Skin epidermis (tissue), 12 donors: ENCODE results near the gene SFXN5.

Source experiments
- H3K27ac ChIP-seq, 21 experiments: fragments of 200-600 bp; sonication (generic) in 11 of 21; one replicate each; pipeline ENCODE4 v1.5.0; 2020; ENCODE audit warnings: mild to moderate bottlenecking in 3 of 21, inconsistent platforms in 2 of 21, moderate library complexity in 2 of 21
- H3K4me3 ChIP-seq, 7 experiments: fragments of 200-600 bp; sonication (generic) in 2 of 7; one replicate each; pipeline ENCODE4 v1.5.0; 2020; ENCODE audit warnings: inconsistent platforms in 2 of 7, mild to moderate bottlenecking in 2 of 7, moderate library complexity in 1 of 7

SFXN5 gene

GRCh38 chr2:72950558-72951255 lies 120.8 kb downstream of the SFXN5 start:
- H3K4me3 ChIP-seq, result no peak overlapping the region
- no peak overlapping the region for H3K27ac ChIP-seq

GRCh38 chr2:72949642-72950041 lies 121.9 kb downstream of the SFXN5 start:
- no peak overlapping the region for H3K4me3 ChIP-seq
- no peak overlapping the region for H3K27ac ChIP-seq

DNA sequence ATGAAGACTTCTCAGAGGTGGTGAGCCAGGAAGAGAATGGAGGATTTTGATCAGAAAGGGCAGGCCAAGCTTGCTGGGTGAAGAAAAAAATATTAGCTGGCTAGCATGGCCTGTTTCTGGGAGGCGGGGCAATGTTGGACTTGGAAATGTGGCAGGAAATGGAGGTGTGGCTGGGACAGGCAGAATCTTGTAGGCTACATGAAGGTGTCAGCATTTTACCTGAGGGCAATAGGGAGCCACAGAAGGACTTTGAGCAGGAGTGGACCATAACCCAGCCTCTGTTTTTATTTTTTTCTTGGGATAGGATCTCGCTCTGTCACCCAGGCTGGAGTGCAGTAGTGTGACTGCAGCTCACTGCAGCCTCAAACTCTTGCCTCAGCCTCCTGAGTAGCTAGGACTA lies 122.5 kb downstream of the SFXN5 start:
- no peak overlapping the region for H3K4me3 ChIP-seq

GRCh38 chr2:72947952-72948830 lies 123.3 kb downstream of the SFXN5 start:
- H3K27ac ChIP-seq, result no peak overlapping the region
- H3K4me3 ChIP-seq, result no peak overlapping the region

More for the DNA sequence above, 122.5 kb downstream of the SFXN5 start:
- no peak overlapping the region for H3K27ac ChIP-seq

DNA sequence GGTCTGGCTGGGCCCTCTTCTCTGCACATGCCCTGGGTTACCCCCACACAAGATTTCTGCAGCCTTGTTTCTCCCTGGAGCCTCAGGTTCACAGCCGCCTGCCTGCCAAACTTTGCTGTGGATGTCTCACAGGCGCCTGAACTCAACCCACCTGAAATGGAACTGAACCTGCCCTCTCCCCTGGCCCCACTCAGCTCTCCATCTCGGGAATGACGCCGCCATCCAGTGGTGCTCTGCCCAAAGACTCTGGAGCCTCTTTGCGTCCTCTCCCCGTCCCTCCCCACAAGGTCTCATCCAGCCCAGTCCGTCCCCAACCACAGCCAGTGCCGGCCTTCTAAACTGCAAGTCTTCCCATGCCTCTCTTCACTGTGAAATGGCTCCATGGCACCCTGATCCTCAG lies 125.0 kb downstream of the SFXN5 start:
- Histone ChIP-seq H3K4me3 (no peak overlapping the region), H3K27ac (no peak overlapping the region)

DNA sequence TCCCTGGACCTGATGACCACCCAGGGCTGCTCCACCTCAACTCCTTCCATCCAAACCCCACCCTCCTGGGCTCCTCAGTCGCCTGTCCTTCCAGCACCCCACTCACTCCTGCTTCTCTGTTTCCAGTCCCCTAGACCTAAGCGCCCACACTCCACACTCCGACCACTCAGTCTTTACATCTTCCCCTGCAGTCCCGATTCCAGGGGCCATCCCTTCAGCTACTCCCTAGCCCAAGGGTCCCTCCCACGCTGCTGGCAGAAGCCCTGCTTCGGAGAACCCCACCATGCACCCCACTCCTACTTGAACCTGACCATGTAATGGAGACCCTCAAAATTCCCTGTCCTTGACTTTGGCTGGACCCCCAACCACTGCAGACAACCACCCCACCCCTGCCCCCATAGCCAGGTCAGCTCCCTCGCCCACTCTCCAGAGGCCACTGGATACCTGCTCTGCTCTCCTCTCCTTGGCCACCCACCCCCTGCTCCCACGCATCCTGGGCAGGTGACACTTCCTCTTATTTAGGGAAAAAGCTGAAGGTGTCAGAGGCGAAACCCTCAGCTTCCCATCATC lies 126.0 kb downstream of the SFXN5 start:
- no peak overlapping the region for H3K27ac ChIP-seq
- H3K4me3 ChIP-seq, result no peak overlapping the region

DNA sequence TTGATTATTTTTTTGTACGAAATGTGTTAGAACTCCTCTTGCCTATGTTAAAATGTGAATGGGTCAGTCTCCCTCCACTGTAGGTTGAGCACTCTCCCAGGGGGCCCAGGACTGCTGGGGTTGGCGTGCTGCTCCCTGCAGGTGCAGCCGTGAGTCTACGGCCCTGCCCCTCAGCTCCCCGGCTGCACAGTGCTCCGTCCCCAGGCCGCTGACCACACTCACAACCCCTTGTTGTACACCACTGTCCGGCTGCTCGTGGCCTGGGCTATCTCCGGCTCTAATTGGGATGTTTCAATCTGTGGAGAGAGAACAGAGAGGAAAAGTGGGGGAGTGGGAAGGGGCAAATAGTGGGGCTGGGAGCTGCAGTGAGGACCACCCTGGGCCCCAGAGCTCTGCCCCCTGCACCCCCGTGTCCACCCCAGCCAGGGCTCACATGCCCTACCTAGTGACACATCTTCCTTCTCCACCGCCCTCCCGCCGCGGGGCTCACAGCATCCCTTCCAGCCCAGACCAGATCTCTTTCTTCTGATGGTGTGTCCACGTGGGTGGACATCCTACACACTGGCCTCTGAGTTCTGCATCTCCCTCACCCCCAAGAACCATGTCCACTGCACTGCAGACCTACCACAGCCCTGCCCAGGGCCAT lies 126.6 kb downstream of the SFXN5 start:
- no peak overlapping the region for H3K27ac ChIP-seq
- no peak overlapping the region for H3K4me3 ChIP-seq

DNA sequence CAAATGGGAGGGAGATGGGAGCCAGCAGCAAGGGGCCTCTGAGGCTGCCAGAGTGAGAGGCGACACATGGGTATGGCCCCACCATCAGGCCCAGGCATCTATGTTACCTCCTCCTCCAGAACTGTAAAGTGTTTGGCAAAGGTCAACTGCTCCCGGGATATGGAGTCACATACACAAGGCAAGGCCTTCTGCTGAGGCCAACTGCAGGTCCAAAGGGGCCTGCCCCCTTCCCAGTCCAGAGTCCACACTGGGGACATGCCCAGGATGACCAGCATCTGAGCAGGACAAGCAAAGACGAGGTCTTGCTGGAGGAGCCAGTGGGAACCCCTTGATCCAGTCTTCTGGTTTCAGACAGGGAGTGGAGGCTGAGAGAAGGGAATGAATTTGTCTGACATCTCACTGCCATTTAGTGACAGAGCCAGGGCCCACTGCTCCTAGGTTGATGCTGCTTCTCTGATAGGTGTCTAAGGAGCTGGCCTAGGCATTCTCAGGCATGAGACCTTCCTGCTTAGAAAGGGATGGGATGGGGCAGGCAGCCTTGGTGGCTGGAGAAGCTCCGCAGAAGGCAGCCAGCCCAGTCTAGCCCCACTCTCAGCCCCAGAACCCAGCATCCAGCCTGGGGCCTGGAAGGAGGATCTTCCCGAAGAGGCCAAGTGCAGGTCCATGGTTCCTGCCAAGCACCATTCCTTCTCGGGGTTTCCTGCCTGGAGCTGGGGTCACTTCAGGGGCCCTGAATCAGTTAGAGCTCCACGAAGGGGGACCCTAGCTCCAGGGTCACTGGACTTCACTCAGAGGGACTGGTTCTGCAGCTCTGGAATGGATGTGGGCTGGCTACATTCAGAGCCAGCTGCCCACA lies 127.7 kb downstream of the SFXN5 start:
- H3K4me3 ChIP-seq, result no peak overlapping the region
- H3K27ac ChIP-seq, result no peak overlapping the region

GRCh38 chr2:72942881-72943418 lies 128.6 kb downstream of the SFXN5 start:
- Histone ChIP-seq H3K27ac (no peak overlapping the region), H3K4me3 (no peak overlapping the region)

DNA sequence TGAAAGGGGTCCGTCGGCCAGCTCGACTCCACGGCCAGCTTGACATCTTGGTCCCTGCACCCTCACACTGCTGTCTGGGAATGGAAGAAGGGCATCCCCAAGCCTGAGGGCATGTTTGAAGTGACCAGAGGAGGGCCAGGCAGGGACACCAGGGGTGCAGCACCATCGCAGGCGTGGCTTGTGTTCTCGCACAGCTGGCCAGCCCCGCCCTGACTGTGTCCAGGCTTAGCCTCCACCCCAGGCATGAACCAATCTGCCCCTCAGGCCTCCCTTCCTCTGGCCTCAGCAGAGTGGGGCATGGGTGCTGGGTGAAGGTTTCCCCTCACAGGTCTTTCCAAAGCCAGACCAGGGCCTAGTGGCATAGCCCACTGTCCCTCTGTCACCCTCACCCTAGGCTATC lies 129.2 kb downstream of the SFXN5 start:
- H3K27ac ChIP-seq, result no peak overlapping the region
- H3K4me3 ChIP-seq, result no peak overlapping the region

DNA sequence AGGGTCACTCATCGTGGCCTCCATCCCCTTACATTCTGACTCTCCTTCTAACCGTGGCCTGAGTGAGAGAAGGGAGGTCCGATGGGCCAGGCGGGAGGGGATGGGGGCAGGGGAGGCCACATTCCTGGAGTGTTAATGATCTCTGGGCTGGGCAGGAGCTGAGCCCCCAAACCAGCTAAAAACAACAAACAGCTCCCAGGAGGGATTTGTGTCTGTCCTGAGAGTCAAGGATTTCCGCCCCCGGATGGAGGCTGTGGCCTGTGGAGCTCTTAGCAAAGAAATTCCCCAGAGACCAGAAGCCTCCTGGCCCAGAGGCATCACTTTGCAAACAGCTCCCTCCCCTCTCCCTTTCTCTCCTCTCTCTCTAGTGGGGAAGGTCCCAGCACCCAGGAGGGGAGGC lies 130.7 kb downstream of the SFXN5 start:
- H3K27ac ChIP-seq, result no peak overlapping the region
- H3K4me3 ChIP-seq, result no peak overlapping the region

- no peak overlapping the region for H3K4me3 ChIP-seq
- no peak overlapping the region for H3K27ac ChIP-seq
Measured at GRCh38 chr2:72940361-72940760, 131.2 kb downstream of the SFXN5 start.

DNA sequence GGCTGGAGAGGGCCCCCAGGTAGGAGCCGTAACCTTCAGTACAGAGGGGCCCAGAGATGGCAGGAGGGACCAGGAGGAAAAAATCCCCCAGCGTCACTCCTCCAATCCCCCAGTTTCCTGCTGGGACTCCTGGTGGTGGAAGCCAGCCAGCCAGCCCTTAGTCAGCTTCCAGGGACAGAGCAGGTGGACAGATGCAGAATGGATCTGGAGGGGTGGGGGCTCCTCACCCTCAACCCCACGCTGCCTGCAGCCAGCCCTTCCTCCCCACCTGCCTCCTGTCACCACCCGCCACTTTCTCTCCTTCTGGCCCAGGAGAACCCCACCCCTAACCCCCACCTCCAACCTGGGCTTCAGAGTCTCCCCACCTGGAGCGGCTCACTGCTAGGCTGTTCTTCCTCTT lies 133.1 kb downstream of the SFXN5 start:
- H3K27ac ChIP-seq, result no peak overlapping the region

DNA sequence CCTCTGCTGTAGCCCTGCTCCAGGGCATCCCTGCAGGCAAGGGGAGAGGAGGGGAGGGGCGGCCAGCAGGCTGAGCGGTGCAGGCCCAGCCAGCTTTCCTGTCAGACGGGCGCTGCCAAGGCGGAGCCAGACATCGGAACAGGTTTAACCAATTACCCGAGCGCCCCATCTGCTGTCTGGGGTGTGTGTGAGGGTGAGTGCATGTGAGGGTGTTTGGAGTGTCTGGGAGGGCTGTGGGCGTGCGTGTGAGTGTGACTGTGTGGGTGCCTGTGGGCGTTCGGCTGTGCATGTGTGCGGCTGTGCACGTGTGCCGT lies 134.2 kb downstream of the SFXN5 start:
- H3K4me3 ChIP-seq, result no peak overlapping the region
- H3K27ac ChIP-seq, result peak overlapping the region in 1 of 21 experiments; percentile 3

More for the DNA sequence above, 133.1 kb downstream of the SFXN5 start:
- H3K4me3 ChIP-seq, result no peak overlapping the region

DNA sequence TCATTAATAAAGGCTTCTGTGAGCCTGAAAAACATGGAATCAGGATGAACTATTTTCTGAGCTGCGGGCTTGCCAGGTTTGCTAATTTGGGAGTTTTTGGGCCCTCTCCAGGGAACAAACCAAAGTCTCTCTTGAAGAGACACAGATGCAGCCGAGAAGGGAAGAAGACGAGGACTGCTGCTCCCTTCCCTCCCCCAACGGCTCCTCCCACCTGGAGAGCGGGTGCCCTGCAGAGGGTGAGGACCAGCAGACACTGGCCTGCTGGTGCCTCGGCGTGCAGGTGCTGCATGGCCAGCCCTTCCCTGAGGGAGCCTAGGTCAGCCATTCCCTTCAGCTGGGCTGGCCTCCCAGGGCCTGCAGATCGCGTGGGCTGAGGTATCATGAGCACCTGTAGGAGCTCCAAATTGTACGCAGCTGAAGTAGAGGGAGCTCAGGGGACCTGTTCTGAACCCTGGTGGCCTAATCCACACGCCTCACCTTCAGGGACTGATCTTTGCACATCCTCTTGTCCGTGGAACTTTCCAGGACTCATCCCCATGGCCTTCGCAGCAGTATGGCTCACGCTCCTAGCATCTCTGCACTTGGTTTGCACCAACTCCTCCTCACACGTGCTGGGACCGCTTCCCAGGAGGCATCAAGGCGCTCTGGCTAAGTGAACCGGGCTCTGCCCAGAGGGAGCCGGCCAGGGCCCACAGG lies 134.7 kb downstream of the SFXN5 start:
- no peak overlapping the region for H3K4me3 ChIP-seq
- peak overlapping the region in 2 of 21 experiments; percentile 3 to 16 for H3K27ac ChIP-seq

DNA sequence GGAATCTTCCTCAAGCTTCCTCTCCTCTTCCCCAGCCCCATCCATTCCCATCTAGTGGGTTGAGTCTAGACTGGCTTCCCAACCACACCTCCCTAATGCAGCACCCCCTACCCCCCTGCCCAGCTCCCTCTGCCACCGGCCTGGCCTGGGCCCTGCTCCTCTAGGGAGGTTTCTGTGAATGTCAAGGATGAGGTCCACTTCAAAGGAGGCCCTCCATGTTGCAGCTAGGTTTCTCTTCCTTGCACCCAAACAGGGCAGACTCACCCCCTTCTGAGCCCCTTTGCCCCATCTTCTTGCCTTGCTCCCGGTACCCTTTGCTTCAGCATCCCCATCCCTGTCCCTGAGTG lies 135.9 kb downstream of the SFXN5 start:
- Histone ChIP-seq H3K27ac (peak overlapping the region in 1 of 21 experiments; percentile 9), H3K4me3 (no peak overlapping the region)

DNA sequence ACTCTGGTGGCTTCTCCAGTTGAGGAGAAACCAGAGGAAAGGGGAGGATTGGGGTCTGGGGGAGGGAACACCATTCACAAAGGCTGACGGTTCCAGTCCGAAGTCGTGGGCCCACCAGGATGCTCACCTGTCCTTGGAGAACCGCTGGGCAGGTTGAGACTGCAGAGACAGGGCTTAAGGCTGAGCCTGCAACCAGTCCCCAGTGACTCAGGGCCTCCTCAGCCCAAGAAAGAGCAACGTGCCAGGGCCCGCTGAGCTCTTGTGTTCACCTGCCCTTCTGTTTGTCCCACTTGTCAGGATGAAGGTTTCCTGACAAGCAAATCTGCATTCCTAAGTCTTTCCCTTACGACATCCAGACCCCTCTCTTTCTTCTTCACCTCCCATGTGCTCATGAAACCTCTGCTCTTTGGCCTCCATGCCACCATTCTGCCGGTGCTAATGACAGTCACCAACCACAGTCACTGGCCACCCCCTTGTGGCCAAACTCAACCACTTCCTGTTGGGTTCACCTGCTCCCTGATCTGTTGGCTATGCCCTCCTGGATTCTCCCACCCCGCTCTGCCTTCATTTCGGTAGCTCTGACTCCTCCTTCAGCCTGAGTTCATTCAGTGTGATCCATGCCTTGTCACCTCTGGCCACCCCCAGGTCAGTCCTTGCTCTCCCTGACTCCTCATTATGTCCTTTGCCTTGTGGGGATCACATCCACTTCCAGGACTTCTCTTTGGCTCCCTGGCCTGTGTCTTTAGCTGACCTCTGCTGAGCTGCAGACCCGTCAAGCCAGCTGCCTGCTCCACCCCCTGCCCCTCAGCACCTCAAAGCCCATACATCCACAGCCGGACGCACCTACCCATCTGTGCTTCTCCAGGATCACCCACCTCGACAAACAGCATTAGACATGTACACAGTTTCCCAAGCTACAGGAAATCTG lies 136.6 kb downstream of the SFXN5 start:
- Histone ChIP-seq H3K4me3 (no peak overlapping the region), H3K27ac (peak overlapping the region in 1 of 21 experiments; percentile 9)

GRCh38 chr2:72933646-72934151 lies 137.8 kb downstream of the SFXN5 start:
- no peak overlapping the region for H3K4me3 ChIP-seq
- H3K27ac ChIP-seq, result no peak overlapping the region
